MCF 10A (cell line): ENCODE results near the gene HMGN1. TPM values are rescaled to one million over a fixed set of nuclear protein-coding genes. Genes with fewer than 3 reads are reported as not detected.
A peak's percentile ranks its signal among the peaks of the same experiment; 100 is the strongest.

Experiments
- BruUV-seq: library from RNA; stranded (reverse); fragments of 400-500 nt; replicated peaks from 2 replicates; lab custom pipeline; 2021; lab: Mats Ljungman, UMichigan
- CTCF ChIA-PET: fragments of 300-600 bp; sonication (Branson Sonifier 250); formaldehyde crosslinking; extraction: SDS; loops from one replicate; lab custom pipeline; 2021; ENCODE audit warnings: antibody characterized with exemption, inconsistent platforms; lab: Yijun Ruan, JAX
- POLR2A ChIA-PET: fragments of 300-600, 350-650 bp; sonication (Branson Sonifier 250); formaldehyde crosslinking; extraction: SDS; loops from one replicate; lab custom pipeline; 2020; ENCODE audit warnings: antibody characterized with exemption, inconsistent platforms; lab: Yijun Ruan, JAX
- DNase-seq: peaks from one replicate; pipeline ENCODE4 v3.0.0-alpha.2; 2018; ENCODE audit not compliant: unreplicated experiment
- H3K27ac Mint-ChIP-seq: one replicate; pipeline ENCODE4 v1.8.0; 2022; ENCODE audit warnings: mild to moderate bottlenecking, low read depth, mixed read lengths; ENCODE audit not compliant: unreplicated experiment
- H3K27me3 Mint-ChIP-seq: one replicate; pipeline ENCODE4 v1.8.0; 2022; ENCODE audit warnings: mixed read lengths; ENCODE audit not compliant: insufficient read depth, unreplicated experiment
- H3K36me3 Mint-ChIP-seq: one replicate; pipeline ENCODE4 v1.8.0; 2022; ENCODE audit warnings: mild to moderate bottlenecking, moderate library complexity, mixed read lengths; ENCODE audit not compliant: insufficient read depth, unreplicated experiment
- H3K4me1 Mint-ChIP-seq: one replicate; pipeline ENCODE4 v1.8.0; 2022; ENCODE audit warnings: mixed read lengths; ENCODE audit not compliant: insufficient read depth, unreplicated experiment
- H3K4me3 Mint-ChIP-seq: one replicate; pipeline ENCODE4 v1.8.0; 2022; ENCODE audit warnings: mild to moderate bottlenecking, moderate library complexity, mixed read lengths; ENCODE audit not compliant: unreplicated experiment
- H3K9me3 Mint-ChIP-seq: one replicate; pipeline ENCODE4 v1.8.0; 2022; ENCODE audit warnings: mixed read lengths; ENCODE audit not compliant: unreplicated experiment
- CTCF ChIP-seq: fragments of 200-600 bp; IDR thresholded peaks from one replicate; pipeline ENCODE4 v1.8.0; 2022; ENCODE audit warnings: antibody characterized with exemption, mild to moderate bottlenecking; ENCODE audit not compliant: unreplicated experiment
- intact Hi-C: fragments of 100-400 bp; cut with micrococcal nuclease; formaldehyde crosslinking; loops from 2 replicates; pipeline ENCODE4 v1.14.1; 2022
- total RNA-seq: library from RNA; stranded (reverse); gene quantifications from 2 replicates; pipeline ENCODE4 v1.2.3, GENCODE V29; 2022

HMGN1 gene
- total RNA-seq, 1 experiment from 2014 or later, result 360 TPM

GRCh38 chr21:39387461-39388037 is 38.7 kb upstream of the HMGN1 start:
- CTCF ChIA-PET, result interaction anchor here (0.6 to 3.8 kb wide), 18 partner anchors 13 to 1807 kb away, joined by 3 to 22 read pairs (median 3); no protein-coding TSS in a partner anchor
- H3K27me3 Mint-ChIP-seq, result no peaks in the 10 kb centered on the region

GRCh38 chr21:39386899-39387298 is 38.0 kb upstream of the HMGN1 start:
- ChIA-PET POLR2A (interaction anchor here (1.2 to 3.1 kb wide), 6 partner anchors 13 to 203 kb away, joined by 4 to 53 read pairs (median 6); partner anchors contain the start of genes BRWD1, HMGN1, LCA5L and PSMG1), CTCF (interaction anchor here (0.8 to 3.8 kb wide), 6 partner anchors 12 to 1807 kb away, joined by 3 to 22 read pairs (median 4); no protein-coding TSS in a partner anchor)
- Mint-ChIP-seq H3K9me3 (no peaks in the 10 kb centered on the region), H3K27me3 (no peaks in the 10 kb centered on the region), H3K27ac (peak overlapping the region; percentile 16), H3K4me3 (peak overlapping the region; percentile 68), H3K4me1 (peaks cover 17% of the 10 kb centered on the region), H3K36me3 (peaks cover 26% of the 10 kb centered on the region)
- no peak for DNase-seq
- no peak for TF ChIP-seq CTCF
- BruUV-seq, result no TSS peak
- intact Hi-C loops, result loop anchor here (5.0 kb wide), 1 partner anchor 55 kb away; no protein-coding TSS in a partner anchor

More at GRCh38 chr21:39387461-39388037, 38.7 kb upstream of the HMGN1 start:
- Mint-ChIP-seq H3K4me1 (peaks cover 11% of the 10 kb centered on the region), H3K9me3 (no peaks in the 10 kb centered on the region), H3K27ac (peak overlapping the region; percentile 31), H3K4me3 (peak overlapping the region; percentile 68), H3K36me3 (peaks cover 26% of the 10 kb centered on the region)
- POLR2A ChIA-PET, result interaction anchor here (0.7 to 3.1 kb wide), 11 partner anchors 14 to 204 kb away, joined by 3 to 53 read pairs (median 5); partner anchors contain the start of genes BRWD1, HMGN1, LCA5L and PSMG1
- peak; percentile 86 for DNase-seq
- TF ChIP-seq CTCF, result no peak
- intact Hi-C loops, result loop anchor here (1.0 to 5.0 kb wide), 4 partner anchors 39 to 205 kb away; partner anchors contain the start of genes BRWD1 and PSMG1
- BruUV-seq, result no TSS peak

- Mint-ChIP-seq H3K9me3 (no peaks in the 10 kb centered on the region), H3K36me3 (peaks cover 19% of the 10 kb centered on the region), H3K27ac (no peak overlapping the region), H3K4me3 (peak overlapping the region; percentile 53), H3K4me1 (peaks cover 18% of the 10 kb centered on the region), H3K27me3 (no peaks in the 10 kb centered on the region)
- ChIA-PET POLR2A (interaction anchor here (1.4 to 3.1 kb wide), 4 partner anchors 39 to 88 kb away, joined by 4 to 53 read pairs (median 25); partner anchors contain the start of genes BRWD1, HMGN1 and LCA5L), CTCF (interaction anchor here (0.6 to 3.8 kb wide), 2 partner anchors 11 to 203 kb away, joined by 3 to 22 read pairs; no protein-coding TSS in a partner anchor)
- no peak for TF ChIP-seq CTCF
- no TSS peak for BruUV-seq
- intact Hi-C loops, result loop anchor here (5.0 kb wide), 1 partner anchor 56 kb away; no protein-coding TSS in a partner anchor
- DNase-seq, result no peak
Observed at GRCh38 chr21:39386194-39386593, 37.3 kb upstream of the HMGN1 start.
